Endothelial cell of umbilical vein (primary cell): ENCODE measurements around the gene SPRED1. TPM values are rescaled to one million over a fixed set of nuclear protein-coding genes. Genes with fewer than 3 reads are reported as not detected.

Experiments
- BruUV-seq: library from RNA; stranded (reverse); fragments of 400-500 nt; replicated peaks from 2 replicates; lab custom pipeline; 2021; lab: Mats Ljungman, UMichigan
- CTCF ChIA-PET: fragments of 300-600, 350-600 bp; sonication (Branson Sonifier 250); formaldehyde crosslinking; loops from one replicate; lab custom pipeline; 2021; ENCODE audit warnings: antibody characterized with exemption, inconsistent platforms; lab: Charles Lee
- POLR2A ChIA-PET: fragments of 300-600, 350-600 bp; sonication (Branson Sonifier 250); formaldehyde crosslinking; loops from one replicate; lab custom pipeline; 2021; ENCODE audit warnings: antibody characterized with exemption, inconsistent platforms; lab: Charles Lee
- DNase-seq: peaks from one replicate; pipeline ENCODE4 v3.0.0-alpha.2; 2011; ENCODE audit warnings: low read depth, low spot score
- FAIRE-seq: peaks from 2 replicates; lab custom pipeline; 2011; peaks lifted over from hg19 to GRCh38; lab: Jason Lieb, UNC
- H2AFZ ChIP-seq: 2 replicates; pipeline ENCODE4 v1.6.0; 2012; ENCODE audit warnings: low read depth, low read length, control low read depth, inconsistent platforms
- H3K27ac ChIP-seq: 2 replicates; pipeline ENCODE4 v1.5.1; 2011; ENCODE audit warnings: low read depth, mild to moderate bottlenecking, control low read depth, low read length, moderate library complexity; ENCODE audit not compliant: insufficient read depth
- H3K27me3 ChIP-seq, 2 experiments: 2 replicates each; pipeline versions ENCODE4 v1.6.0 to v1.6.1; 2011; ENCODE audit warnings: low read length in 2 of 2, mixed read lengths in 1 of 2; ENCODE audit not compliant: control insufficient read depth in 2 of 2, insufficient read depth in 2 of 2
- H3K36me3 ChIP-seq, 2 experiments: 2 replicates in 1 of 2; 3 replicates in 1 of 2; pipeline ENCODE4 v1.5.1; 2011; ENCODE audit warnings: low read length in 2 of 2, mild to moderate bottlenecking in 1 of 2, moderate library complexity in 1 of 2; ENCODE audit not compliant: control insufficient read depth in 2 of 2, insufficient read depth in 2 of 2; ENCODE audit errors: extremely low read depth in 1 of 2
- H3K4me1 ChIP-seq: 3 replicates; pipeline ENCODE4 v1.5.1; 2011; ENCODE audit warnings: mild to moderate bottlenecking, low read length; ENCODE audit not compliant: control insufficient read depth, insufficient read depth; ENCODE audit errors: extremely low read depth
- H3K4me2 ChIP-seq: 2 replicates; pipeline ENCODE4 v1.6.1; 2011; ENCODE audit warnings: low read length, control low read depth, mixed read lengths; ENCODE audit not compliant: insufficient read depth
- H3K4me3 ChIP-seq, 3 experiments: fragments of 200-600 bp in 1 of 3; sonication (generic), shearing (Covaris generic) in 1 of 3; replicated peaks in 1 of 3; 2 replicates each; pipeline ENCODE4 v1.5.1; 2011 to 2016; ENCODE audit warnings: control low read depth in 3 of 3, low read length in 3 of 3, mild to moderate bottlenecking in 2 of 3, inconsistent platforms in 1 of 3, low read depth in 1 of 3, moderate library complexity in 1 of 3; ENCODE audit not compliant: insufficient read depth in 1 of 3
- H3K79me2 ChIP-seq: 2 replicates; pipeline ENCODE4 v1.6.0; 2012; ENCODE audit warnings: low read length, inconsistent platforms; ENCODE audit not compliant: control insufficient read depth, insufficient read depth
- H3K9ac ChIP-seq: replicated peaks from 2 replicates; pipeline ENCODE3; 2011; ENCODE audit warnings: low read length, control low read depth; ENCODE audit not compliant: insufficient read depth; ENCODE audit errors: extremely low read depth
- H3K9me1 ChIP-seq: replicated peaks from 3 replicates; pipeline ENCODE4 v1.6.0; 2011; ENCODE audit warnings: mild to moderate bottlenecking, low read length; ENCODE audit not compliant: control insufficient read depth, insufficient read depth; ENCODE audit errors: extremely low read depth
- H3K9me3 ChIP-seq: replicated peaks from 2 replicates; pipeline ENCODE4 v1.5.1; 2012; ENCODE audit warnings: low read length, inconsistent platforms; ENCODE audit not compliant: control insufficient read depth, insufficient read depth
- H4K20me1 ChIP-seq: replicated peaks from 2 replicates; pipeline ENCODE3; 2011; ENCODE audit warnings: mild to moderate bottlenecking, low read length; ENCODE audit not compliant: control insufficient read depth, insufficient read depth; ENCODE audit errors: extremely low read depth
- EZH2 ChIP-seq: IDR thresholded peaks from 2 replicates; pipeline ENCODE4 v1.6.1; 2012; ENCODE audit warnings: borderline replicate concordance, low read depth, mild to moderate bottlenecking, moderate library complexity, low read length, inconsistent platforms; ENCODE audit not compliant: severe bottlenecking
- GATA2 ChIP-seq: IDR thresholded peaks from 2 replicates; pipeline ENCODE4 v1.7.0; 2011; ENCODE audit warnings: low read depth, mild to moderate bottlenecking, moderate library complexity, mixed read lengths, low read length; ENCODE audit not compliant: insufficient read length, insufficient read depth
- dilution Hi-C: fragments of 300-500 bp; cut with MboI; formaldehyde crosslinking; loops from one replicate; pipeline ENCODE4 v1.15.0; 2019; ENCODE audit warnings: low sequenced_read_pairs; ENCODE audit not compliant: extremely low pct_ligation_motif_present
- intact Hi-C: fragments of 100-400 bp; cut with micrococcal nuclease; formaldehyde crosslinking; loops from one replicate; pipeline ENCODE4 v1.10.0; 2022
- polyA plus RNA-seq, 4 experiments: library from polyadenylated mRNA; depleted of rRNA in 3 of 4; stranded (reverse) in 3 of 4; unstranded in 1 of 4; fragments of >200 nt; gene quantifications; 2 replicates each; pipeline versions ENCODE4 v1.2.1 to v1.2.3, GENCODE V29; 2011 to 2012; ENCODE audit warnings: missing spikeins in 1 of 4
- total RNA-seq: library from RNA; stranded (reverse); gene quantifications from 2 replicates; pipeline ENCODE4 v1.2.3, GENCODE V29; 2021
- TF ChIP-seq, protein P1 (sequence below), 2 donors: IDR thresholded peaks; 1 replicate in 1 of 2; 2 replicates in 1 of 2; pipeline ENCODE4 v1.5.1; 2011; ENCODE audit warnings: low read length in 2 of 2, mild to moderate bottlenecking in 2 of 2, moderate library complexity in 2 of 2, control low read depth in 1 of 2, inconsistent platforms in 1 of 2, low read depth in 1 of 2; ENCODE audit not compliant: insufficient read depth in 1 of 2; ENCODE audit errors: extremely low read depth in 1 of 2

SPRED1 gene
- total and polyA plus RNA-seq, 2 donors (not counting 3 experiments of a cell fraction or from before 2014, with no cell fraction given), result 1.3 to 10.7 TPM

DNA sequence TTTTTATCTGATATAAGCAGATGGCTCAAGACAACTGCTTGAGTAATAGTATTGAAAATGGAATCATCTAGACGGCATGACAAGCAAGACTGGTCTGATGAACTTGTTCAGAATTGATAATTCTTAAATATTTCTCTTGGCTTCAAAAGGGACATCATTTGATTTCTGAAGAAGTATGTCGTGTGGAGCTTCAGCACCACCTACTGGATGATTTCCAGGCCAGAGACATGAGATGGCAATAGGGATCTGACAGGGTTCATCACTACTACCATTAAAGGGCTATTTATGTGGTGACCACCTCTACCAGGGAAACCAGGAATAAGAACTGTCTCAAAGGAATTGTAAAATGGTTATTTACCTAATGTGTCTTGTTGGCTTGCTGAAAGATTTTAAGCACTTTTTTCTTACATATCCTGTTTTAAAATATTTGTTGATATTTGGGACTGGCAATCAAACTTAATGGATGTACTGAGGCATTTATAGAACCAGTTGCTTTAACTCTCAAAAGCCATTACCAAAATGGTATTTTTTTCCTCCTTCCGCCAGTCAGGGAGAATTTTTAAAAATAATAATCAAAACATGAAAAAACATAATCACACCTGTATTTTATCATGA lies 101.8 kb downstream of the SPRED1 start:
- CTCF ChIA-PET, result interaction anchor here (1.0 to 6.5 kb wide), 12 partner anchors 11 to 364 kb away, joined by 3 to 110 read pairs (median 5); partner anchors contain the start of gene SPRED1
- FAIRE-seq (peak; percentile 86), DNase-seq (peak; percentile 80)
- H3K27ac ChIP-seq, result no peak overlapping the region
- no peak overlapping the region for H3K4me2 ChIP-seq
- TF ChIP-seq, protein P1, sequence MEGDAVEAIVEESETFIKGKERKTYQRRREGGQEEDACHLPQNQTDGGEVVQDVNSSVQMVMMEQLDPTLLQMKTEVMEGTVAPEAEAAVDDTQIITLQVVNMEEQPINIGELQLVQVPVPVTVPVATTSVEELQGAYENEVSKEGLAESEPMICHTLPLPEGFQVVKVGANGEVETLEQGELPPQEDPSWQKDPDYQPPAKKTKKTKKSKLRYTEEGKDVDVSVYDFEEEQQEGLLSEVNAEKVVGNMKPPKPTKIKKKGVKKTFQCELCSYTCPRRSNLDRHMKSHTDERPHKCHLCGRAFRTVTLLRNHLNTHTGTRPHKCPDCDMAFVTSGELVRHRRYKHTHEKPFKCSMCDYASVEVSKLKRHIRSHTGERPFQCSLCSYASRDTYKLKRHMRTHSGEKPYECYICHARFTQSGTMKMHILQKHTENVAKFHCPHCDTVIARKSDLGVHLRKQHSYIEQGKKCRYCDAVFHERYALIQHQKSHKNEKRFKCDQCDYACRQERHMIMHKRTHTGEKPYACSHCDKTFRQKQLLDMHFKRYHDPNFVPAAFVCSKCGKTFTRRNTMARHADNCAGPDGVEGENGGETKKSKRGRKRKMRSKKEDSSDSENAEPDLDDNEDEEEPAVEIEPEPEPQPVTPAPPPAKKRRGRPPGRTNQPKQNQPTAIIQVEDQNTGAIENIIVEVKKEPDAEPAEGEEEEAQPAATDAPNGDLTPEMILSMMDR (IDR thresholded peaks at IDR 0.05; ENCODE audit: extremely low read depth in 1 of 2, insufficient read depth in 1 of 2, low read depth in 1 of 2, low read length in 2 of 2), result peak; percentile 62 to 69
- TF ChIP-seq EZH2 (no peak), GATA2 (no peak)
- POLR2A ChIA-PET, result no interaction called here
- no peaks in the 10 kb centered on the region for H3K9me1 ChIP-seq
- H2AFZ ChIP-seq, result no peak overlapping the region
- intact Hi-C loops (loop anchor here (1.0 to 10.0 kb wide), 5 partner anchors 36 to 360 kb away; no protein-coding TSS in a partner anchor), dilution Hi-C loops (loop anchor here (25.0 kb wide), 1 partner anchor 342 kb away; no protein-coding TSS in a partner anchor)
- H3K79me2 ChIP-seq, result no peaks in the 10 kb centered on the region
- peaks cover 4 to 7% of the 10 kb centered on the region in 2 experiments for H3K36me3 ChIP-seq
- no peaks in the 10 kb centered on the region for H3K27me3 ChIP-seq
- no peak overlapping the region for H3K9ac ChIP-seq
- H3K9me3 ChIP-seq, result no peaks in the 10 kb centered on the region
- BruUV-seq, result no TSS peak
- H3K4me3 ChIP-seq, result no peak overlapping the region
- H4K20me1 ChIP-seq, result no peaks in the 10 kb centered on the region
- no peaks in the 10 kb centered on the region for H3K4me1 ChIP-seq
